Esophagus muscularis mucosa (tissue), 4 donors: ENCODE measurements around the gene KIAA1958. TPM values are rescaled to one million over a fixed set of nuclear protein-coding genes. Genes with fewer than 3 reads are reported as not detected.
"Not testable (repeated sequence)": the region's sequence is repeated elsewhere in the genome, so short reads cannot be mapped to it uniquely, and the experiment has no call there.

Experiments
- DNase-seq: peaks from one replicate; pipeline ENCODE4 v3.0.0-alpha.2; 2017; ENCODE audit errors: extremely low spot score
- H3K27ac ChIP-seq, 4 donors: fragments of 200-600 bp; sonication (generic); replicated peaks in 1 of 4; 1 replicate in 3 of 4; 2 replicates in 1 of 4; pipeline ENCODE4 v1.5.1; 2016 to 2019; ENCODE audit warnings: mild to moderate bottlenecking in 1 of 4
- H3K27me3 ChIP-seq, 4 donors: fragments of 200-600 bp; sonication (generic); one replicate each; pipeline versions ENCODE4 v1.5.1 to v1.6.0; 2016 to 2019
- H3K36me3 ChIP-seq, 4 donors: fragments of 200-600 bp; sonication (generic); one replicate each; pipeline ENCODE4 v1.5.1; 2016 to 2019
- H3K4me1 ChIP-seq, 4 donors: fragments of 200-600 bp; sonication (generic); one replicate each; pipeline ENCODE4 v1.5.1; 2016 to 2019
- H3K4me3 ChIP-seq, 4 donors: fragments of 200-600 bp; sonication (generic); 1 replicate in 2 of 4; 2 replicates in 2 of 4; pipeline ENCODE4 v1.5.1; 2016 to 2019; ENCODE audit warnings: mild to moderate bottlenecking in 4 of 4, moderate library complexity in 1 of 4
- H3K9me3 ChIP-seq, 4 donors: fragments of 200-600 bp; sonication (generic); 1 replicate in 3 of 4; 2 replicates in 1 of 4; pipeline ENCODE4 v1.5.1; 2016 to 2019
- CTCF ChIP-seq, 3 experiments: fragments of 200-600 bp in 2 of 3; fragments of 450-650 bp in 1 of 3; sonication (generic) in 2 of 3; IDR thresholded peaks; one replicate each; pipeline ENCODE4 v1.5.1; 2017 to 2019; ENCODE audit warnings: antibody characterized with exemption in 3 of 3, mild to moderate bottlenecking in 2 of 3, moderate library complexity in 1 of 3
- EP300 ChIP-seq: sonication (generic); formaldehyde crosslinking; IDR thresholded peaks from one replicate; pipeline ENCODE4 v1.6.1; 2017; ENCODE audit warnings: antibody characterized with exemption
- POLR2A ChIP-seq: fragments of 450-650 bp; IDR thresholded peaks from one replicate; pipeline ENCODE4 v1.6.1; 2017; ENCODE audit warnings: antibody characterized with exemption, moderate library complexity, mild to moderate bottlenecking, low read depth
- POLR2AphosphoS5 ChIP-seq, 2 donors: sonication (generic); formaldehyde crosslinking; IDR thresholded peaks; one replicate each; pipeline ENCODE4 v1.6.1; 2017; ENCODE audit warnings: antibody characterized with exemption in 2 of 2
- WGBS: methylation state at CpG from one replicate; pipeline ENCODE4 v1.1.5; 2018; 5-methylcytosine and 5-hydroxymethylcytosine counted together
- intact Hi-C: fragments of 100-400 bp; cut with DNase I; formaldehyde crosslinking; loops from one replicate; pipeline ENCODE4 v1.15.1; 2023
- total RNA-seq, 4 donors: library from RNA; depleted of rRNA; stranded (reverse); fragments of >200 nt; gene quantifications; one replicate each; pipeline versions ENCODE4 v1.1.0 to v1.2.1, GENCODE V29; 2016

KIAA1958 gene
- total RNA-seq, 4 donors from 2014 or later, result 2.2 to 5.8 (median 3.2) TPM

- TF ChIP-seq POLR2A, result no peak
- TF ChIP-seq POLR2AphosphoS5 (IDR thresholded peaks at IDR 0.05), result no peak
- no peak for TF ChIP-seq EP300
- no peak for TF ChIP-seq CTCF (IDR thresholded peaks at IDR 0.05)
- peaks cover 0 to 3% (median 1%) of the 10 kb centered on the region in 4 donors for H3K36me3 ChIP-seq
- no peaks in the 10 kb centered on the region for H3K4me1 ChIP-seq
- H3K4me3 ChIP-seq, result no peak overlapping the region
- intact Hi-C loops, result no loop called here
- DNase-seq, result no peak
- H3K27ac ChIP-seq, result no peak overlapping the region
- WGBS, result 90% methylated on average over 3 of the region's 3 CpGs
- H3K9me3 ChIP-seq, result no peaks in the 10 kb centered on the region
- H3K27me3 ChIP-seq, result no peaks in the 10 kb centered on the region
Observed at GRCh38 chr9:112664531-112664930, 177.9 kb downstream of the KIAA1958 start.

GRCh38 chr9:112665347-112665746, 178.7 kb downstream of the KIAA1958 start:
- Histone ChIP-seq H3K36me3 (no peaks in the 10 kb centered on the region), H3K9me3 (no peaks in the 10 kb centered on the region), H3K27ac (no peak overlapping the region), H3K4me3 (no peak overlapping the region), H3K27me3 (no peaks in the 10 kb centered on the region), H3K4me1 (no peaks in the 10 kb centered on the region)
- no peak for DNase-seq
- TF ChIP-seq POLR2AphosphoS5 (IDR thresholded peaks at IDR 0.05) (no peak), CTCF (IDR thresholded peaks at IDR 0.05) (no peak), EP300 (no peak), POLR2A (no peak)
- intact Hi-C loops, result no loop called here
- 75% methylated on average over 4 of the region's 4 CpGs for WGBS

GRCh38 chr9:112669326-112669725, 182.7 kb downstream of the KIAA1958 start:
- Histone ChIP-seq H3K9me3 (no peaks in the 10 kb centered on the region), H3K27me3 (no peaks in the 10 kb centered on the region), H3K36me3 (no peaks in the 10 kb centered on the region), H3K4me1 (no peaks in the 10 kb centered on the region), H3K4me3 (no peak overlapping the region), H3K27ac (no peak overlapping the region)
- TF ChIP-seq POLR2A (no peak), EP300 (no peak), POLR2AphosphoS5 (IDR thresholded peaks at IDR 0.05) (no peak), CTCF (IDR thresholded peaks at IDR 0.05) (no peak)
- DNase-seq, result no peak
- intact Hi-C loops, result no loop called here
- WGBS, result 100% methylated on average over 2 of the region's 2 CpGs

- DNase-seq, result no peak
- Histone ChIP-seq H3K9me3 (peaks cover 0 to under 1% (median 0%) of the 10 kb centered on the region in 4 donors), H3K36me3 (no peaks in the 10 kb centered on the region), H3K4me3 (no peak overlapping the region), H3K27ac (no peak overlapping the region), H3K4me1 (no peaks in the 10 kb centered on the region), H3K27me3 (no peaks in the 10 kb centered on the region)
- WGBS, result 65% methylated on average over 7 of the region's 7 CpGs
- TF ChIP-seq POLR2AphosphoS5 (IDR thresholded peaks at IDR 0.05) (no peak), CTCF (IDR thresholded peaks at IDR 0.05) (no peak), POLR2A (no peak), EP300 (no peak)
- intact Hi-C loops, result no loop called here
Observed at GRCh38 chr9:112670991-112671625, 184.5 kb downstream of the KIAA1958 start.

- DNase-seq, H3K36me3 ChIP-seq, H3K27me3 ChIP-seq, H3K27ac ChIP-seq, H3K4me1 ChIP-seq, H3K4me3 ChIP-seq, intact Hi-C loops: not testable (repeated sequence)
- H3K9me3 ChIP-seq, result peaks cover 0 to 14% (median 13%) of the 10 kb centered on the region in 4 donors
- 100% methylated on average over 4 of the region's 4 CpGs for WGBS
Observed at GRCh38 chr9:112673221-112673620, 186.6 kb downstream of the KIAA1958 start.
